ENCODE results near the gene ARID3C.

ARID3C gene

DNA sequence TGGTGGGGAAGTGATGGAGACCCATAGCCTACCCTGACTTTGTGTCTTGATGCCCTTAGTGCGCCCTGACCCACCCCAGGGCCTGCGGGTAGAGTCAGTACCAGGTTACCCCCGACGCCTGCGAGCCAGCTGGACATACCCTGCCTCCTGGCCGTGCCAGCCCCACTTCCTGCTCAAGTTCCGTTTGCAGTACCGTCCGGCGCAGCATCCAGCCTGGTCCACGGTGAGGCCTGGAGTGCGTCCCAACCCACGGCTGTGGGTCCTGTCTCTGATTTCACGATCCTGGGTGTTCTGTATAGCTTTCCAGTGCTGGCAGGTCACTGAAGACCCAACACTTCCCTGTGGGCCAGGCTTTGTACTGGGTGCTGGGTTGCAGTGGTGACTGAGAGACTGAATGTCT lies 29.6 kb upstream of the ARID3C start:
- H3K36me3 Mint-ChIP-seq, result peaks cover 17% of the 10 kb centered on the region
- no peak for ATAC-seq
- no peaks in the 10 kb centered on the region for H3K27me3 Mint-ChIP-seq
- no peak overlapping the region for H3K27ac Mint-ChIP-seq
- H3K4me3 Mint-ChIP-seq, result no peak overlapping the region
- no peaks in the 10 kb centered on the region for H3K9me3 Mint-ChIP-seq
- H3K4me1 Mint-ChIP-seq, result no peaks in the 10 kb centered on the region

DNA sequence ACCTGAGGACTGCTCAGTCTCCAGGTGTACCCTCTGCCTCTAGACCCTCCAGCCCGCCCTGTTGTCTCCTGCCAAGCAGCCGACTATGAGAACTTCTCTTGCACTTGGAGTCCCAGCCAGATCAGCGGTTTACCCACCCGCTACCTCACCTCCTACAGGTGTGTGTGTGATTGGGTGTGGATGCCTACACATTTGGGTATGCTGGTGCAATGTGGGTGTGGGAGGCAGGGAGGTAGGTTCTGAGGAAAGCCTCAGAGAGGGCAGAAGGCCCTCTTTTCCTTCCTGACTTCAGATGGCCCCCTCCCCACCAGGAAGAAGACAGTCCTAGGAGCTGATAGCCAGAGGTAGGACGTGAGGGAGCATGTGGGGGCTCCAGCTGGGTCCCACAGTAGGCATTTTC lies 28.1 kb upstream of the ARID3C start:
- no peak overlapping the region for H3K27ac Mint-ChIP-seq
- no peaks in the 10 kb centered on the region for H3K9me3 Mint-ChIP-seq
- H3K4me1 Mint-ChIP-seq, result peaks cover 13% of the 10 kb centered on the region
- no peak overlapping the region for H3K4me3 Mint-ChIP-seq
- H3K36me3 Mint-ChIP-seq, result peaks cover 17% of the 10 kb centered on the region
- no peak for ATAC-seq
- no peaks in the 10 kb centered on the region for H3K27me3 Mint-ChIP-seq

DNA sequence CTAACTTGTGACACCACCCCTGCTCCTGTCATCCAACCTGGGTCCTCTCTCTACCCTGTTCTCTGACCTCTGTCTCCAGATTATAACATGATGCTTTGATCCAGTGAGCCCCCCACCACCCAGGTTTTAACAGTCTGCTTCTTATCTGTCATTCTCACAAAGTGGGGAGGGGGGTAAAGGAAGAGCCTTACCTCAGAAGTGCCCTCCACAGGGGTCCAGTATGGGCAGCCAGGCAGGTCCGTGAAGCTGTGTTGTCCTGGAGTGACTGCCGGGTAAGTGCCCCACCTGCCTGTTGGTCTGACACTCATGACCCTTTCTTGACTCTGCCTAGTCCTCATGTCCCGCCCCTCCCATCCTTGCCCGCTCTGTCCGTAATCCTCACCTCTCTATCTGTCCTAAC lies 26.5 kb upstream of the ARID3C start:
- no peaks in the 10 kb centered on the region for H3K27me3 Mint-ChIP-seq
- H3K4me1 Mint-ChIP-seq, result peaks cover 23% of the 10 kb centered on the region
- no peak overlapping the region for H3K27ac Mint-ChIP-seq
- H3K9me3 Mint-ChIP-seq, result no peaks in the 10 kb centered on the region
- peaks cover 4% of the 10 kb centered on the region for H3K36me3 Mint-ChIP-seq
- no peak for ATAC-seq
- no peak overlapping the region for H3K4me3 Mint-ChIP-seq

DNA sequence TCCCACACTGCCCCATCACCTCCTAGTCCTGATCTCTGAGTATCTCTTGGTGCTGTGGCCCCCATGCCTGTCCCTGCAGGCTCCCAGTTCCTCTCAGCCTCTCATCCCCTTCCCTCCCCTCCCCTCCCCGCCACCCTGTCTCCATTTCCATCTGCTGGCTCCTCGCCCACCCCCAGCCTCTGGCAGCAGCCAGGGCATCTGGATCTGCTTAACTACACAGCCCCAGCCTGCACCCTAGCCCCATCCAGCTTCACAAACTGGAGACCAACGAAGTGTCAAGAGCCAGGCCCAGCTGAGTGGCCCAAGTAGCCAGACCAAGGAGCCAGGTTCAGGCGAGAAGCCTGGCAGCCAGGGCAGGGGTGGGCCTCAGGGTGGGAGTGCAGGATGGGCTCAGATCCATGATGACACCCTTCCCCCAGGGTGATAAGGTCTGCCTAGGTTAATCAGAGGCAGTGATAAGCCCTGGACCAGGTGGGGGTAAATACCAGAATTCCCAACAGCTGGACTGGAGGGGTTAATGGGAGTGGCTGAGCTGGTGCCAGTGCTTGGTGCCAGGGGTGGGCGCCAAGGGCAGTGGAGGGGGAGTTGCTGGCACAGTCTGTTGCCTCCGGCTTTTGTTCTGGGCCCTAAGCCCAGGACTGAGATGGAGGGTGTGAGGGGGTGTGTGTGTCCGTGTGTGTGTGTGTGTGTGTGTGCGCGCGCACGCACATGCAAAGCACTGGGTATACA lies 25.6 kb upstream of the ARID3C start:
- Mint-ChIP-seq H3K27ac (no peak overlapping the region), H3K9me3 (no peaks in the 10 kb centered on the region), H3K4me3 (no peak overlapping the region), H3K36me3 (peaks cover 4% of the 10 kb centered on the region), H3K4me1 (peaks cover 23% of the 10 kb centered on the region), H3K27me3 (no peaks in the 10 kb centered on the region)
- ATAC-seq, result no peak

DNA sequence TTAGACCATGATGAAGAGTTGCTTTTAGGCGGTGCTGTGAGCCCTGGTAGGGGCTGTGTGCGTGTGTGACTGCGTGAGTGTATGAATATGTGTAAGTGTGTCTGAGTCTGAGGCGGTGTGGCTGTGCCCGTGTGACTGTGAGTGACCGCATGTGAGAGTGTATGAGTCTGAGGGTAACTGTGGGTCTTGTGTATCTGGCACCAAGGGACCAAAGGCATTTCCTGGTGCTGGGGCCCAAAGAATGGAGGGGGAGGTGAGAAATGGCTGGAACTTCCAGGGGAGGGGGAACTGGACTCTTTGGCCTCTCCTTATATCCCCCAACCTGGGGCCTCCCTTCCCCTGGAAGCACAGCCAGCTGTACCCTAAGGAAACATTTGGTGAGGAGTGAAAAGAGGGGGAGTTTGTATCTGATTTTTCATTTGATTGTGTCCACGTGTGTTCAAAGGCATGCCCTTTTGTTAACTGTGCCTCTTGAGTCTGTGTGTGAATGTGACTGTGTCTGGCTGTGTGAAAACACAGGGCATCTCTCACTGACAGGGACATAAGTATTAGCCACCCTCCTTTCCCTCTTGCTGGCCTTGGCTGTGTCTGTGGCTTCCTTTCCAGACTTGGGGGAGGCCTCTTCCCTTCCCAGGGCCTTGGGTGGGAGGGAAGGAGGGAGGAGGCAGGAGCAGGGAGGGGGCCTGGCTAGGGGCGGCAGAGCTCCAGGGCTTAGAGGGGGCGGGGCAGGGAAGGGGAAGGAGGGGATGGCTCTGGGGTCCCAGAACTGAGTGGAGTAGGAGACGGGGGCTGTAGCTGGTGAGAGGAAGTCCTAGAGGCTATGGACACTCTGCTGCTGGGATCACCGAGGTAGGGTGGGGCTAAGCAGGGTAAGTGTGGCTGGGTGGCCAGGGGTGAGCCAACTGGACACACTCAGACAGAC lies 24.5 kb upstream of the ARID3C start:
- Mint-ChIP-seq H3K27me3 (no peaks in the 10 kb centered on the region), H3K36me3 (peaks cover 13% of the 10 kb centered on the region), H3K27ac (no peak overlapping the region), H3K4me1 (peaks cover 29% of the 10 kb centered on the region), H3K9me3 (no peaks in the 10 kb centered on the region), H3K4me3 (no peak overlapping the region)
- ATAC-seq, result no peak

DNA sequence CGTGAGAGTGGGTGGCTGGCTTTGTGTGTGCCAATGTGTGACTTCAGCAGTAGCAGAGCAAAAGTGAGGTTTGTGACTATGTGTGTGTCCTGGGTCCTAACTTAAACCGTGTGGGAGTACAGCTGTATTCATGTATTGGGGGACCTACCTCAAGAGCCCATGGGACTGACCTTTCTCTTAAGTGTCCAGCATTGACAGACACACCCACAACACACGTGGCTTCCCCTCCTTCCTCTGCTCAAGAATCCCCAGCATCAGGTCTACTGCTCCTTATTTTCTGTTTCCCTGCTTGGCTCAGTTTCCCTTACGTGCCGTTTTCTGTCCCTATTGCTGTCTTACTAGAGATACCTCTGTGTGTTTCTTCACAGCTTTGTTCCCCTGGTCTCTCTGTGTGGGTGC lies 23.7 kb upstream of the ARID3C start:
- H3K27me3 Mint-ChIP-seq, result no peaks in the 10 kb centered on the region
- no peaks in the 10 kb centered on the region for H3K9me3 Mint-ChIP-seq
- ATAC-seq, result no peak
- H3K27ac Mint-ChIP-seq, result no peak overlapping the region
- H3K36me3 Mint-ChIP-seq, result peaks cover 15% of the 10 kb centered on the region
- H3K4me3 Mint-ChIP-seq, result no peak overlapping the region
- peaks cover 37% of the 10 kb centered on the region for H3K4me1 Mint-ChIP-seq

DNA sequence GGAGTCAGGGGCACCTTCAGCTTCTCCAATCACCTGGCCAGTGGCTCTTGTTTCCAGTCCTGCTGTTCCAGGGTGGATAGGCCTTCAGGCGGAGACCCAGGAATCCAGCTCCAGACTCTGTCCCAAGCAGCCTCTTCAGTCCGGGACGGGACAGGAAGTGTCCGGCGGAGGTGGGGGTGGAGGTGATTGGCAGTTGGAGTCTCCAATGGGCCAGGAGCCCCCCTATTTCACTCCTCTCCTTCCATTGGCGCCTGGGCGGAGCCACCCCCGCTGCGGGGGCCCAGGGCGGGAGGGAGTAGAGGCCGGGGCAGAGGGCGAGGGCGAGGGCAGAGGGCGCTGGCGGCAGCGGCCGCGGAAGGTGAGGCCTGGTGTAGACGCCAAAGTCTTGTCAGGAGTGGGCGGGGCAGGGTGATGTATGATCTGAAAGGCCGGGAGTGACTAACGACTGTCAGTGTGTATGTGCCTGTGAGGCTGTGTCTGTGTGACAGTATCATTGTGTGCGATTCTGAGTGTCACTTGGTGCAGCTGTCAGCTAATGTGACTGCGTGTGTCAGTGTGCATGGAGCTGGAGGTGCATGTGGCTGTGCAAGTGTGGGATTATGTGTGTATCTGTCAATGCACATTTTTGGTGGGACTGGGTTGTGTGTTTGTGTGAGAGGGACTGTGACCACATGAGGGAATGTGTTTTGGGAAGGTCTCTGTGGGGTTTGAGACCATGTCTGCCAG lies 23.2 kb upstream of the ARID3C start, which contains the start of gene IL11RA:
IL11RA (plus strand) TSS at position 310 of the 726 bp plus-strand sequence. CDS start 3,033 bp downstream, outside the sequence.
- H3K27ac Mint-ChIP-seq, result no peak within 1 kb of the TSS
- no peak within 1 kb of the TSS for H3K4me3 Mint-ChIP-seq
- peak; percentile 40 for ATAC-seq
- H3K27me3 Mint-ChIP-seq, result no peaks in the 10 kb centered on the region
- no peaks in the 10 kb centered on the region for H3K9me3 Mint-ChIP-seq
- peaks cover 42% of the 10 kb centered on the region for H3K4me1 Mint-ChIP-seq
- H3K36me3 Mint-ChIP-seq, result peaks cover 15% of the 10 kb centered on the region

DNA sequence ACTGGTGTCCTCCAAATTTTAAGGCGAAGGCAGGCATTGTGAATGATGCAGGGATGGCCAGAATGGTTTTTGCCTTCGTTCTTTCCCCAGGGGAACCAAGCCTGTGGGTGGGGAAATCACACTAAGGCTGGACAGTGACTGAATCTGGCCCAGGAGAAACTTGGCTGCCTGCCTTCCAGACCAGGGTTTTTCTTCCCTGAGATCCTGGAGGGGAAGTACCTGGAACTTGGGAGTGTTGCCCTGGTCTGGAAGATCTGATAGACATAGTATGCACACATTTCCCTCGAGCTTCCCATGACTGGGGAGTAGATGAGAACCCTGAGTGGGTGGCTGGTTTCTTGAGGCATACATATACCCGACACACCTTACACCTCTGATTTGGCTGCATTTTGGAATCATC lies 22.5 kb upstream of the ARID3C start:
- H3K4me3 Mint-ChIP-seq, result no peak overlapping the region
- ATAC-seq, result no peak
- peaks cover 15% of the 10 kb centered on the region for H3K36me3 Mint-ChIP-seq
- H3K9me3 Mint-ChIP-seq, result no peaks in the 10 kb centered on the region
- no peaks in the 10 kb centered on the region for H3K27me3 Mint-ChIP-seq
- peaks cover 44% of the 10 kb centered on the region for H3K4me1 Mint-ChIP-seq
- H3K27ac Mint-ChIP-seq, result no peak overlapping the region

DNA sequence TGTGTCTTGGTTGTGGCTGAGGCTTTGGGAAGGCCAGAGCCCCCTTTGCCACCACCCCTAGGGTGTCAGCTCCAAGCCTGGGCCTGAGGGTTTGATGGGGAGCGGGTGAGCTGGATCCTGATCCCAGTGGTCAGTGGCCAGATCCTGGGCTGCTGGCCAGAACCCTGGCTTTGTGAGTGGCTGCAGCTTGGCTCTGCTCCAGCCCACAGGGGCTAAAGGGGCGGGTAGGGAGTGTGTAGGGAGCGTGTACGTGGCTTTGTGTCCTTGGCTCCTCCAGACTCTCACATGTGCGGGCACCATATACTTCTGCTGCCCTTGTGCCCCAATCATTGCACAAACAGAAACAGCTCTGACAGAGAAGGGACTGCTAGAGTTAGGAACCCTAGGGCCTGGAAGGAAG lies 21.9 kb upstream of the ARID3C start:
- no peak for ATAC-seq
- no peaks in the 10 kb centered on the region for H3K27me3 Mint-ChIP-seq
- H3K4me1 Mint-ChIP-seq, result peaks cover 48% of the 10 kb centered on the region
- peaks cover 15% of the 10 kb centered on the region for H3K36me3 Mint-ChIP-seq
- H3K27ac Mint-ChIP-seq, result no peak overlapping the region
- H3K9me3 Mint-ChIP-seq, result no peaks in the 10 kb centered on the region
- no peak overlapping the region for H3K4me3 Mint-ChIP-seq

DNA sequence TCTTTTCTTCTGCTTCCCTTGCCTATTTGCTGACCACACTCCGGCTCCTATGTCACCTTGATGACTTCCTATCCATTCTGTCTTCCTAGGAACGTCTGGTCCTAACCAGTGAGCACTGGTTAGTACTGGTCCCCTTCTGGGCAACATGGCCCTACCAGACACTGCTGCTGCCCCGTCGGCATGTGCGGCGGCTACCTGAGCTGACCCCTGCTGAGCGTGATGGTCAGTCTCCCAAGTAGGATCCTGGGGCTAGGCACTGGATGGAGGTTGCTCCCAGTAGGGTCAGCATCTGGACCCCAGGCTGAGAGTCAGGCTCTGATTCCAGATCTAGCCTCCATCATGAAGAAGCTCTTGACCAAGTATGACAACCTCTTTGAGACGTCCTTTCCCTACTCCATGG lies 19.8 kb upstream of the ARID3C start:
- no peaks in the 10 kb centered on the region for H3K27me3 Mint-ChIP-seq
- H3K36me3 Mint-ChIP-seq, result peaks cover 15% of the 10 kb centered on the region
- no peak for ATAC-seq
- no peak overlapping the region for H3K27ac Mint-ChIP-seq
- H3K4me1 Mint-ChIP-seq, result peaks cover 49% of the 10 kb centered on the region
- H3K9me3 Mint-ChIP-seq, result no peaks in the 10 kb centered on the region
- no peak overlapping the region for H3K4me3 Mint-ChIP-seq

DNA sequence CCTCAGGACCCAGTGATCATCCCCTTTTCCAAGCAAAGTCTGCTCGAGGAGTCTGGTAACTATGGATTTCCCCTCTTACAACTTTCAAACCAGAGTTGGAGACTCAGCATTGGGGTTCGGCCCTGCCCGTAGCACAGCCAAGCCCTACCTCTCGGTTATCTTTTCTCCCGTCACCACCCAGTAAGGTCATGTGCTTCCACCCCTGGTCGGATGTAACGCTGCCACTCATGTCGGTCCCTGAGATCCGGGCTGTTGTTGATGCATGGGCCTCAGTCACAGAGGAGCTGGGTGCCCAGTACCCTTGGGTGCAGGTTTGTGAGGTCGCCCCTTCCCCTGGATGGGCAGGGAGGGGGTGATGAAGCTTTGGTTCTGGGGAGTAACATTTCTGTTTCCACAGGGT lies 18.8 kb upstream of the ARID3C start:
- H3K4me3 Mint-ChIP-seq, result peak overlapping the region; percentile 87
- H3K27ac Mint-ChIP-seq, result peak overlapping the region; percentile 88
- H3K9me3 Mint-ChIP-seq, result no peaks in the 10 kb centered on the region

DNA sequence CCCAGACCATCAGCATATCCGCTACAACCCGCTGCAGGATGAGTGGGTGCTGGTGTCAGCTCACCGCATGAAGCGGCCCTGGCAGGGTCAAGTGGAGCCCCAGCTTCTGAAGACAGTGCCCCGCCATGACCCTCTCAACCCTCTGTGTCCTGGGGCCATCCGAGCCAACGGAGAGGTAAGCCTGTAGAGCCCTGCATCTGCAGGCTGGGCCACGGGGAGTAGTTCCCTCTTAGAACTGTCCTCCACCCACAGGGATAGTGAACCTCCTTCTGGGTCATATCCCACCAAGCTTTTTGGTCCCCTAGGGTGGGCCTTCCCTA lies 18.2 kb upstream of the ARID3C start:
- Mint-ChIP-seq H3K36me3 (peaks cover 15% of the 10 kb centered on the region), H3K4me3 (peak overlapping the region; percentile 87), H3K4me1 (peaks cover 36% of the 10 kb centered on the region), H3K27me3 (no peaks in the 10 kb centered on the region), H3K27ac (peak overlapping the region; percentile 88), H3K9me3 (no peaks in the 10 kb centered on the region)
- no peak for ATAC-seq

More for the DNA sequence above, 18.8 kb upstream of the ARID3C start:
- Mint-ChIP-seq H3K36me3 (peaks cover 15% of the 10 kb centered on the region), H3K27me3 (no peaks in the 10 kb centered on the region), H3K4me1 (peaks cover 42% of the 10 kb centered on the region)
- ATAC-seq, result no peak

DNA sequence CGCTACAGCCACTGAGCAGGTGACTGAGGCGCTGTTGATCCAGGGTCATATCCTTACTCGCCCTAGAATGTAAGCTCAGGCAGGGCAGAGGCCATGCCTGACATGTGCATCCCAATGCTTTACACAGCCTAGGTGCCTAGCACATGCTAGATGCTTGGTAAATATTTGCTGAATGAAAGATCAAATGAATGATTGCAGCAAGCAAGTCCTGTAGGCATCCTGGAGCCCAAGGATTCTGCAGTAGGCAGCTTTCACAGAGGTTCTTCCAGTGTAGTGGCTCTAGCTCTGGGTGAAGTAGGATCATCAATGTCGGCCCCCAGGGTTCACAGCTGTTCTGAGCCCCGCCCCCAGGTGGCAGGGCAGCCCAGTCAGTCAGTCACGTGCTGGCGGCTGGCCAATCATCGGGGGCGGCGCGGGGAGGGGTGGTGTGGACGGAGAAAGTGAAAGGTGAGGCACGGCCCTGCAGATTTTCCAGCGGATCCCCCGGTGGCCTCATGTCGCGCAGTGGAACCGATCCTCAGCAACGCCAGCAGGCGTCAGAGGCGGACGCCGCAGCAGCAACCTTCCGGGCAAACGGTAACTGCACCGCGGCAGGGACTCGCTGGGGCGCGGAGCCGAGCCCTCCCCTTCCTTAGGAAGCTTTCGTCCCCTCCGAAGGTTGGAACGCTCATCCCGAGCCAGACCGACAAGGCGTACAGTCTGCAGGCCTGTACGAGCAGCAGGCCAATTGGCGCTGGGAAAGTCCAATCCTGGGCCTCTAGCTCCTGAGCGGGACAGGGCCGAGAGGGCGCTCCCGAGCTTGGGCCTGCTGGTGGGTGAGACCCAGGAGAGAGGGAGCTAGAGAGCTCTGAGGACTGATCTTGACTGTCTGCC lies 17.6 kb upstream of the ARID3C start, which contains the start of gene GALT:
GALT (plus strand) TSS at position 465 of the 873 bp plus-strand sequence; CDS start at position 495, 30 bp downstream.
- no peaks in the 10 kb centered on the region for H3K9me3 Mint-ChIP-seq
- peak; percentile 96 for ATAC-seq
- peaks cover 15% of the 10 kb centered on the region for H3K36me3 Mint-ChIP-seq
- H3K4me1 Mint-ChIP-seq, result peaks cover 30% of the 10 kb centered on the region
- H3K27ac Mint-ChIP-seq, result peak within 1 kb of the TSS; percentile 88
- H3K4me3 Mint-ChIP-seq, result peak within 1 kb of the TSS; percentile 87
- H3K27me3 Mint-ChIP-seq, result no peaks in the 10 kb centered on the region

DNA sequence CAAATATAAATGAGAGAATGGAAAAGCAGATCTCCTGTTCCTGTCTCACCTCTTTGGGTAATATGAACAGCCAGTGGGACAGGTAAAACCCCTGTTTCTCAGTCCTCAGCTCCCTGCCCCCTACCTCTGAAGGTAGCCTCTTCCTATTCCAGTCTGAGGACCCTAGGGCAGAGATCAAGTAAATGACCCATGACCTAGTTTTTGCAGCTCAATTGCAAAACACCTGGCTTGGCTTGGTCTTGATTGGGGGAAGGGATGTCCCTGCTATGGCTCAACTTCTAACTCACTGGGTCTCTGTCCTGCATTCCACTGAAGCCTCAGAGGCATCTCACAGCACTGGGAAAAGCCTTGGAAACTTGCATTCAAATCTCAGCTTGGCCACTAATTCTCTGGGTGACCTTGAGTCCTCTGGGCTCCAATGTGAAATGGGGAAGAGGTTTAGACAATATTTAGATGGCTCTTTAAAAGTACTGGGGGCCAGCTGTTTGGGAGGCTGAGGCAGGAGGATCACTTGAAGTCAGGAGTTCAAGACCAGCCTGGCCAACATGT lies 16.0 kb upstream of the ARID3C start:
- Mint-ChIP-seq H3K9me3 (no peaks in the 10 kb centered on the region), H3K4me3 (no peak overlapping the region), H3K4me1 (peaks cover 26% of the 10 kb centered on the region), H3K27me3 (no peaks in the 10 kb centered on the region), H3K27ac (no peak overlapping the region), H3K36me3 (peaks cover 14% of the 10 kb centered on the region)
- no peak for ATAC-seq

Measured in stimulated activated memory B cell treated with anti-CD40 and anti-IgM and Interleukin-4, amounts not matched to agents 10 μg/mL and 1 μg/mL and 100 μg/mL, for 72 hours (primary cell).